Stimulated activated CD4-positive, alpha-beta T cell treated with anti-CD3 and anti-CD28 coated beads, Interleukin-12 subunit alpha, Interleukin-12 subunit beta, amount 100 ng/mL, for 4 hours (primary cell): Measurements from ENCODE around the gene FKBP2.
A peak's percentile ranks its signal among the peaks of the same experiment; 100 is the strongest.

ENCODE experiments used
- DNase-seq: peaks from one replicate; pipeline ENCODE4 v3.0.0-alpha.2; 2020

FKBP2 gene

DNA sequence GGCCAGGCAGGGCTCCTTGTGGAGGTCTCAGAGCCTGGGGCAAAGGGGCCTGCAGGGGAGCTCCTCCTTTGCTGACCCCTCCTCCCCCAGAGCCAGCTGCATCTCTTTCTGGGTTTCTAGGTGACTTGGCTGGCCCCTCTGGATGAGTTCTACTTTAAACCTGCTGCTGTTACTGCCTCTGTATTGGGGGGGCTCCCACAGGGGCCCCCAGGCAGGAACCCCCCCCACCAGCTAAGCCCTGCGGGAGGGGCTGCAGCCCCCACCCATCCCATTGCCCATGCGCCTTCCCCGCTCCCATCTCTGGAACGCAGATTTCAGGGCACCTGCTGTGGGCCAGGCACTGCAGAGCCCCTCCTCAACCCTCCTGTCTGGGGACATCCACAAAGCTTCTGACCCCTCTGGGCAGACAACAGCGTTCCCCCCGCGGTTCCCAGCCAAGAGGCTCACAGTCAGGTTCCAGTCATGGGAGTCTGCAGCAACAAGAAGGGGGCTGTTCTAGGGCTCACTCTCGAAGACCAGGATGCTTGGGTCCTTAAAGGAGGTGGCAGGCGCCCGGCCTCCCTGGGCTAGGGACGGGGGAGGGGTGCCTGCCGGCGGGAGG is 9.6 kb downstream of the FKBP2 start:
- no peak for DNase-seq

DNA sequence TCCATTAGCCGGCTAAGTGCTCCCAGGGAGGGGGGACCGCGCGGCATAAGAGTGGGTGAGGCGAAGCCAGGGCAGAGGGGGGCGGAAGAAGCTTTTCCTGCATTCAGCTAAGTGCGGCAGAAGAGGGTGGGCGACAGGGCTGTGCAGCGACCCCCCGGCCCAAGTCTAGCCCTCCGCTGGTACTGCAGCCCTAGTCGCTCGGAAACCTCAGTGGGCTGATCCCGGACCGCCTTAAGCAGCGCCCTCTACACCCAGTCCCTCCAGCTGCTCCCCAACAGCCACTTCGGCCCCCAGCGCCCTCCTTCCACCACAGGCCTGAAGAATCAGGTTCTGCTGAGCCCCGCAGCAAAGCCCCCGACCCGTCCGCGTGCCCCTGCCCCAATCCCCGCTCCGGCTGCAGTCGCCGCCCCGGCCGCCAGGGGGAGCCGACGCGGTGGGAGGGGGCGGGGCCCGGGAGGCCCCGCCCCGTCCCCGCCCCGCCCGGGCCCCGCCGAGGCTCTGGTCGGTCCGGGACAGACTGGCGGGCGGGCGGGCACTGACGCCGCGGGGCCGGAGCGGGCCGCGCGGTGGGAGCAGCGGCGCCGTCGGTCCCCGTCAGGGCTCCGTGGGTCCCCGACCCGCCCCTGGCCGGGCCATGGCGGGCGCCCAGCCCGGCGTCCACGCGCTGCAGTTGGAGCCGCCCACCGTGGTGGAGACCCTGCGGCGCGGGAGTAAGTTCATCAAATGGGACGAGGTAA is 10.3 kb downstream of the FKBP2 start, which contains the start of gene PLCB3:
PLCB3 (plus strand) TSS at position 515 of the 737 bp plus-strand sequence; CDS start at position 635, 120 bp downstream.
- peak; percentile 68 for DNase-seq

DNA sequence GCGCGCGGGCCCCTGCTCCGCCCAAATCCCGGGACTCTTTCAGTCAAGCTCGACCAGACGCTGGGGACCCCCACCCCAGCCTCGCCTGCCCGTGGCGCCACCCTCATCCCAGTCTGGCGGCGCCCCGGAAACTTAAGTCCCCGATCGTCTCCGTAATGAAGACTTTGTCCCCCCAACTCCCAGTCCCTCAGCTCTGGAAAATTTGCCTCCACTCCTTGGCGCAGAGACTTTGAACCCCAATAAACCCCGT is 10.8 kb downstream of the FKBP2 start:
- no peak for DNase-seq

DNA sequence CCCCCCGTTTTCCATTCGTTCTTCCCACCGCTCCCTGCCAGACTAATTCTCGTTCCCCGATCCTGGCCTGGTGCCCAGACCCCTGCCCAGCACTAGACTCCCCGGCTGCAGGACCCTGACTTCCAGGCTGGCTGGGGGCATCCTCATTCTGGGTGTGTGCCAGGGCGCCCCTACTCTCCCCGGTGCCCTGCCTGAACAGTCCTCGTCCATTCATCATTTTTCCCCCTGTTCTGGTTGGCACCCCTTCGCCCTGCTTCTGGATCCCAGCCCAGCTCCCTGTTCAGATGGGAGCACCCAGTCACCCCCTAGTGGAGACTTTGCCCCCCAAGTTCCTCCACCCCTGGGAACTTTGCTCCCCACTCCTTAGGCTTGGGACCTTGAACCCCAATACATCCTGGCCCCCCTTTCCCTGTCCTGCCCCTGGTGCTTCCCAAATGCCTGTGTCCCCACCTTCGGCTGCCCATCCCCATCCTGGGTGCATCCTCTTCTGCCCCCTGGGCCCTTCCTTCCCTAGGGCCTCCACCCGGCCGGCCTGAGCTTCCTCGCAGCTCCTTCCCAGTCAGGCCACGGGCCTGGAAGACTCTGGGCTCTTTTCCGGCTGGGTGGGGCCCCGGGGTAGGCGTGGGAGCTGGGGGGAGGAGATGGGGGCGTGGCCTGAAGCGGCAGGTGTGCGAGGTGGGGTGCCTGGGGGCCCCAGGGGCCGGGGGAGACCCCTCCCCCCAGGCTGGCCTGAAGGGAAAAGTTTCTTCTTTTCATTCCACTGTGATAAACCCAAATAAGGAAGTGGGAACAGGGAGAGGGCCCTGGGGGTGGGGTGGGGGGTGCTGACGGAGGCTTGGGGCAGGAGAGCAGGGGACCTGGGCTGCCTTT is 11.3 kb downstream of the FKBP2 start:
- DNase-seq: no peak

DNA sequence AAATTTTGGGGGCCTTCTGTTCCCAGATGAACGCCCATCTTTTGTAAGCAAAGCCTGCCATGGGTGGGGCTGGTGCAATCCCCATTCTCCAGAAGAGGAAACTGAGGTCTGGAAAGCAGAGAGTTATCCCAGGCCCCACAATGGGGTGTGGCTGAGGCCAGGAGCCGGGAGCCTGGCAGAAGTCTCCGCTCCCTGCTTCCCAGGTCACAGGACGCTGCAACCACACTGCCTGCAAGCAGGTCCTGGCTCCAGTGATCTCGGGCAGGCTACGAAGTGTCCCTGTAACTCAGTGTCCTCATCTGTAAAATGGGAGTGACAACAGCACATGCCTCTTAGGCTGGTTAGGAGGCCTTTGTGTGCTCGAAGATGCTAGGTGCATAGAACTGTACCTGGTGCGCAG is 12.1 kb downstream of the FKBP2 start:
- no peak for DNase-seq

DNA sequence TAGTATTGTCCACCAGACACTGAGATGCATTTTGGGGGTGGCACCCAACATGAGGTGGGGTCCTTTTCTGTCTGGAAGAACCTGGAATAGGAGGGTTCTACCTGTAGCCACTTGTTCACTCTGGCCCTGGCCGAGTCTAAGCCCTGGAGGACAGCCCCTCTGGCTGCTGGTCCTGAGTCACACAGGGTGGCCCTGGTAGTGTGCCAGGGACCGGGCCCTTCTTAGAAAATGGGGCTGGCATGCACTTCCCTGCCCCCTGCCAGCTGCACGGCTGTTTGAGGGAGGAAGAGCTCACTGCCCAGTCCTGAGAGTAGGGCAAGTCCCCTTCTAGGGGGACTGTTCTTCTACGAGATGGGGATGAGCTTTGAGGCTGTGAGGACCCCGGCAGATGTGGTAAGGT is 12.6 kb downstream of the FKBP2 start:
- DNase-seq: no peak

DNA sequence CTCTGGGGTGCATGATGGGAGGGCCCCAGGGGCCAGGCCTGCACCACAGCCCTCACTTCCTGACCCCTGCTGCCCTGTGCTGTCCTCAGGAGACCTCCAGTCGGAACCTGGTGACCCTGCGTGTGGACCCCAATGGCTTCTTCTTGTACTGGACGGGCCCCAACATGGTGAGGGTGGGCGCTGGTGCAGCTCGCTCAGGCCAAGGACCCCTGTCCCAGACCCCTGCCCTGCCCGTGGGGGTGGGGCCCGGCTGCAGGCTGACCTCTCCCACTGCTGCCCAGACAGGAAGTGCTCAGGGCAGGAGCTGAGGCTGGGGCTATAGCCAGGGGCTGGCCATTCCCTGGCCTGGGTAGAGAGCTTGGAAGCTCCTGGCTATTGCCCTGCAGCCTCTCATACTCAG is 13.4 kb downstream of the FKBP2 start:
- no peak for DNase-seq

DNA sequence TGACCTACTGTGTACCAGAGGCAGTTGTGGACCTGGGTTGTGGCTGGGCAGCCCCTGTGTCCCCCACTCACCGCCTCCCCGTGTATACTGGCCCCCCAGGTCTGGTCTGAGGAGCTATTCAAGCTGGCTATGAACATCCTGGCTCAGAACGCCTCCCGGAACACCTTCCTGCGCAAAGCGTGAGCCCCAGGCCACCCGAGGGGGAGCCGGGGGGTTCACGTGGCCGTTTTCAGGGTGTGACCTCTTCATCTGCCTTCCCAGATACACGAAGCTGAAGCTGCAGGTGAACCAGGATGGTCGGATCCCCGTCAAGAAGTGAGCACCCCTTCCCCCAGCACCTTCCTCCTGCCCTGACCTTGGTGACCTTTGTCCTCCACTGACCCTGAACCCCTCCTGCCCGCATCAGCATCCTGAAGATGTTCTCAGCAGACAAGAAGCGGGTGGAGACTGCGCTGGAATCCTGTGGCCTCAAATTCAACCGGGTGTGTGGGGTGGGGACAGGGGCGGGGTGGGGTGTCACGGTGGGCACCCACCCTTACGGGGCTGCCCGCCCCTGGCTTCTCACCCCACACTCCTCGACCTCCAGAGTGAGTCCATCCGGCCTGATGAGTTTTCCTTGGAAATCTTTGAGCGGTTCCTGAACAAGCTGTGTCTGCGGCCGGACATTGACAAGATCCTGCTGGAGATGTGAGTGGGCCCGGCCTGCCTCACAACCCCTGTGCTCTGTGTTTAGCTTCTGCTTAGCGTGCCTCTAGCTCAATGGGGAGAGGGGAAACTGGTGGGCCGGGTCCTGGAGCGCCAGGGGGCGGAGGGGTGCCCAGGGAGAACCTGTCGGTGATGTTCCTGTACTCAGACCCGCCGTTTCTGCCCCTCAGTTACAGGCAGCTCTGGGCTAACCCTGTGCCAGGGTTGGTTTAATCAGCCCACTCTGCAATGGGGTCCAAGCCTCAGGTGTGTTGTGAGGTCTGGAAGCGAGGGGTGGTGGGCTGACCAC is 14.5 kb downstream of the FKBP2 start:
- no peak for DNase-seq

DNA sequence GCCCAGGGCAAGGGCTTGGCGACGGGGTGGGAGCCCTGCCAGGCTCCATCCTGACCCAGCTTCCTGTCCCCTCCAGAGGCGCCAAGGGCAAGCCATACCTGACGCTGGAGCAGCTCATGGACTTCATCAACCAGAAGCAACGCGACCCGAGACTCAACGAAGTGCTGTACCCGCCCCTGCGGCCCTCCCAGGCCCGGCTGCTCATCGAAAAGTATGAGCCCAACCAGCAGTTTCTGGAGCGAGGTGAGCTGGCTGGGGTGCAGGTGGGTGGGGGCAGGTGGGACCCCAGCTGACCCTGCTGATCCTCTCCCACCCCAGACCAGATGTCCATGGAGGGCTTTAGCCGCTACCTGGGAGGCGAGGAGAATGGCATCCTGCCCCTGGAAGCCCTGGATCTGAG is 15.4 kb downstream of the FKBP2 start:
- no peak for DNase-seq

DNA sequence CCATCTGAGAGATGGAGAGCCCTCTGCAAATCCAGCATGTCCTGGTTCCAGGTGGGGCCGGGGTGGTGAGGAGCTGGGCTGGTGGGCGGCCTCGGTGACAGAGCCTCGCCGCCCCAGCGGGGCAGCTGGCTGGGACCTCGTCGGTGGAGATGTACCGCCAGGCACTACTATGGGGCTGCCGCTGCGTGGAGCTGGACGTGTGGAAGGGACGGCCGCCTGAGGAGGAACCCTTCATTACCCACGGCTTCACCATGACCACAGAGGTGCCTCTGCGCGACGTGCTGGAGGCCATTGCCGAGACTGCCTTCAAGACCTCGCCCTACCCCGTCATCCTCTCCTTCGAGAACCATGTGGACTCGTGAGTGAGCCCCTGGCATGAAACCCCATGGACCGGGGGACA is 17.5 kb downstream of the FKBP2 start:
- DNase-seq: no peak

DNA sequence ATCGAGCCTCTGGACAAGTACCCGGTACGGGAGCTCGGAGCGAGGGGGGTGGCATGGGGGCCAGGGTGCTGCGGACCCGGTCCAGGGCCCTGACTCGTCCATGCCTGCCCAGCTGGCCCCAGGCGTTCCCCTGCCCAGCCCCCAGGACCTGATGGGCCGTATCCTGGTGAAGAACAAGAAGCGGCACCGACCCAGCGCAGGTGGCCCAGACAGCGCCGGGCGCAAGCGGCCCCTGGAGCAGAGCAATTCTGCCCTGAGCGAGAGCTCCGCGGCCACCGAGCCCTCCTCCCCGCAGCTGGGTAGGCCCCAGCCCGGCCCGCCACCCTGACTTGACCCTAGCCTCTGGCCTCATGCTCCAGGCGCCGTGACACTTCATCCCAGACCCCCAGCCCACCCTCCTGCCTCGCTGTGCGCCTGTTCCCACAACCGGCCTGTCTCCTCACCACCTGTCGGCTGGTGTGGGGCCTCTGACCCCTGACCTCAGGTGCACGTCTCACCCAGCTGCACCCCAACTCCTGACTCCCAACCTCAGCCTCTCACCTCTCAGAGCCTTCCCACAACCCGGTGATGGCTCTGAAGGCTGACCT is 18.1 kb downstream of the FKBP2 start:
- no peak for DNase-seq

DNA sequence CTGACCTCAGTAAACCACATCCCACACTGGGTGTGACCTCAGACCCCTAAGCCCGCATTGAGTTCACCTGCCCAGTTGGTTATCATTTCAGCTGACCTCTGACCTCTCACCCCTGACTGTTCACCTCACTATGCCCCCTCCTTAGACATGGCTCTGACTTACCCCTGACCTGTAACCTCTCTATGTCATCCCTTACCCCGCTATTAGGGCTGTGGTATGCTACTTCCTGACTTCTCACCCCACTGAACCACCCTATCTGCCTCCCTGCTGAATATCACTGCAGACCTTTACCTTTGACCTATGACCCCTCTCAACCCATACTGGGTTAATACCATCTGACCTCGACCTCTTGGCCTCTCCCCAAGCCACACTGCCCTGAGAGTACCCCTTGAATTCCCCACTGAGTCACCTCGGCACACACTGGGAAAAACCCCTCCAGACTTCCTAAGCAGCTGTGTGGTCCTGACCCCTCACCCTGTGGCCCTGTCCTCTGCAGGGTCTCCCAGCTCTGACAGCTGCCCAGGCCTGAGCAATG is 18.7 kb downstream of the FKBP2 start:
- no peak for DNase-seq

DNA sequence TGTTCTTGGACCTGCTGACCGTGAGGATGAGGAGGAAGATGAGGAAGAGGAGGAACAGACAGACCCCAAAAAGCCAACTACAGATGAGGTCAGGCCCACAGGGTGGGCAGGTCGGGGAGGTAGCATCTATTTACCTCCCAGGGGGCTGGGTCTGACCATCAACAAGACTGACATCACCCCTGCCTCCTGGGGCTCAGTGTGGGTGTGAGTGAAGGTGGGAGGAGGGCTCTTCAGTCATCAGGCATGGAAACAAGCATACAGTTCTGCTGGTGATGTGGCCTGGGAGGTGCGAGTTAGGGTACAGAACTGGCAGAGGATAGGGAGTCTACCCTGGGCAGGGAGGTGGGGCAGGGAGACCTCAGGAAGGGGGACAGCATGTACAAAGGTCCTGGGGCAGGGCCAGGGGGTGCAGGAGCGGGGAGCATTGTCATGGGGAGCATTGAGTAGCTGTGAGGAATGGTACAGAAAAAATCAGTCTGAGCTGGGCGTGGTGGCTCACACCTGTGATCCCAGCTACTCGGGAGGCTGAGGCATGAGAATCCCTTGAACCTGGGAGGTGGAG is 19.3 kb downstream of the FKBP2 start:
- DNase-seq: no peak

DNA sequence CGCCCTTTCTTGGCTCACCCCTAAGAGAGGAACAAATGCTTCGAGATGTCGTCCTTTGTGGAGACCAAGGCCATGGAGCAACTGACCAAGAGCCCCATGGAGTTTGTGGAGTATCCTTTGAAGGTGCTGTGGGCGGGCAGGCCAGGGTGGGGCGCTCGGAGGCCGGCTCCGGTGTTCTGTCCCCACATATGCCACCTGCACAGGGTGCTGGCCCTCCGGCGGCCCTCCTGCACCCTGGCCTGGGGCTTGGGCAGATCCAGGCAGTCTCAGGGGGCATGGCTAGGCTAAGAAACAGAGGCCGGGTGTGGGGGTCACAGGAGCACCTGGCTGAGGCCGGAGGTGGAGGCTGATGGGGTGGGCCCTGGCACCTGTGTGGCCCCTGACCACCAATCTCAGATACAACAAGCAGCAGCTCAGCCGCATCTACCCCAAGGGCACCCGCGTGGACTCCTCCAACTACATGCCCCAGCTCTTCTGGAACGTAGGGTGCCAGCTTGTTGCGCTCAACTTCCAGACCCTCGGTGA is 20.7 kb downstream of the FKBP2 start:
- DNase-seq: no peak

DNA sequence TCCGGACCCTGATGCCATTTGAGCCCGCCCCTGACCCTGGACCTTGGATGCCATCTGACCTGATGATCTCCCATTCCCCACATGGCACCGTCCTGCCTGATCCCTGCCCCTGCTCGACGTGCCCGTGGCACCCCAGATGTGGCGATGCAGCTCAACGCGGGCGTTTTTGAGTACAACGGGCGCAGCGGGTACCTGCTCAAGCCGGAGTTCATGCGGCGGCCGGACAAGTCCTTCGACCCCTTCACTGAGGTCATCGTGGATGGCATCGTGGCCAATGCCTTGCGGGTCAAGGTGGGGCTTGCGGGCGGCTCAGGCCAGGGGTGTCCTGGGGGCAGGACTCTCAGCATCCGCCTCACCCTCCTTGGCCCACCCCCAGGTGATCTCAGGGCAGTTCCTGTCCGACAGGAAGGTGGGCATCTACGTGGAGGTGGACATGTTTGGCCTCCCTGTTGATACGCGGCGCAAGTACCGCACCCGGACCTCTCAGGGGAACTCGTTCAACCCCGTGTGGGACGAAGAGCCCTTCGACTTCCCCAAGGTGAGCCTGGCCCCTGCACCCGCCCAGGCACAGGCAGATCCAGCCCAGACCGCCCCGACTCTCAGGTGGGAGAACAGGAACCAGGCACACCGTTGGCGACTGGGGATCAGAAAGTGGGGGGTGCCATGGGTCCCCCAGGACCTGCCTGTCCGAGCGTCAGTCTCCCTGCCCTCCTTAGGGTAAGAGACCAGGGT is 21.5 kb downstream of the FKBP2 start:
- DNase-seq: no peak

DNA sequence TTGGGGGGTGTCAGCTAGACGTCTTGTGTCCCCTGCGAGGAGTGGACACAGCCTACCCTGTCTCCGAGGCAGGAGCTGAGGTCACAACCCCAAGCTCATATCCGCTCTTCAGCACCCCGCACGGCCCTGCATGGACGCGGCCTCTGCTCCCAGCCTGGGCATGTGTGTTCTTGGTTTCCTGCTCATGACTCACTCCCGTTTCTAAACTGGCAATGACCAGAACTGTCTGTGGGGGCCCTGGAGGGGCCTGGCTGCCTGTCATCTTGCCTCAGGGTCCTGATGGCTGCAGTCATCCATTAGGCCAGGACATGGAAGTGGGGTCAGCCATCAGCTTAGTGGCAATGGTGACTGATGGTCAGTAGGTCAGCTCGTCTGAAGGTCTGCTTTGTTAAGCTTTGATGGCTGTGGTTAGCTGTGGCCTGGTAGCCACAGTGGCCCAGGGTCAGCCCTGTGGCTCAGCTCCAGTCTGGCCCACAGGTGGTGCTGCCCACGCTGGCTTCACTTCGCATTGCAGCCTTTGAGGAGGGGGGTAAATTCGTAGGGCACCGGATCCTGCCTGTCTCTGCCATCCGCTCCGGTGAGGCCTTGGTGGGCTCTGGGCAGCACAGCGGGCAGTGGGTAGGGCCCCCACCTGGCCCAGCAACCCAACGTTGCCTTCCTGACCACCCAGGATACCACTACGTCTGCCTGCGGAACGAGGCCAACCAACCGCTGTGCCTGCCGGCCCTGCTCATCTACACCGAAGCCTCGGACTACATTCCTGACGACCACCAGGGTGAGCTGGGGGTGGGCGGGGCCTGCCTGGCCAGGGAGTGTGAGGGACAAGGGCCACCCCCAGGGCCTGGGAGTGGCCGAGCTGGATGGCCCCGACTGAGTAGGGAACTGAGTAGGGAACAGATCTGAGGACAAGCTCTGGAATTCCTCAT is 22.4 kb downstream of the FKBP2 start:
- DNase-seq: no peak

DNA sequence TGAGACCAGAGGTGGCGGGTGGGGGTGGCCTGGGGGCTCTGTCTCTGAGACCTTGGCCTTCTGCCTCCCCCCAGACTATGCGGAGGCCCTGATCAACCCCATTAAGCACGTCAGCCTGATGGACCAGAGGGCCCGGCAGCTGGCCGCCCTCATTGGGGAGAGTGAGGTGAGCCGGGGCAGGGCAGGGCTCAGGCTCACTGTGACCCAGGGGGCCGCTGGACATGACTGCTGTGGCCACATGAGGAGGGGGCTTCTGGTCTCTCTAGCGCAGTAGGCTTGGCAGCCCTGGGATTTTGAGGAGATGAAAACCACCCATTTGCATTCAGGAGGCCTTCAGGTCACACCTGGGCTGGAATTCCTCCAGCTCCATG is 23.0 kb downstream of the FKBP2 start:
- no peak for DNase-seq

DNA sequence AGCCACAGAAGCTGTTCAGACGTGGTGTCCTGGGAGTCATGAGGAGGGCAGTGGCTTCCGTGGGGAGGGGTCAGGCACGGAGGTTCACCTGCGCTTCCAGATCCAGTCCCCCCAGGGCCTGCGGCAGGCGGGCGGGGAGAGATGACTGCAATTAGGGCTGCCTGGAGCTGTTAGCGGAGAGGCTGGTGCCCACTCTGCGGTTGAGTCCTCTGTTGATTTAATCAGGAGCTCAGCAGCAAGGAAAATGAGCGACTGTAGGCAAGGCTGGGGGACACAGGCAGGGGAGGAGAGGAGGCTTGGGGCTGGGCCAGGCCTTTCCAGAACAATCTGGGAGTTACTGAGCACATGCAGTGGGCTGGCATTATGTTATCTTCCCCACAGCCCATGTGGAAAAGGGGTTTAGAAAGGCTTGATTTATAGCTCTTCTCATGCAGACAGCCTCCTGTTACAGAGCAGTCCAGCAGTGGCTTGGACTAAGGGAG is 23.5 kb downstream of the FKBP2 start:
- no peak for DNase-seq
